ENCODE measurements around the gene LMF1. TPM values are rescaled to one million over a fixed set of nuclear protein-coding genes. Genes with fewer than 3 reads are reported as not detected.

Gene LMF1
- total and polyA plus RNA-seq, 9 of the 15 experiments (the other 6 are each of a cell fraction or from before 2014, with no cell fraction given), result 0.11 to 1.6 (median 0.55) TPM; not detected in 1

GRCh38 chr16:807347-808084 lies 163.3 kb downstream of the LMF1 start (continued):
- TF ChIP-seq CGGBP1 (CRISPR knock-in tag; IDR thresholded peaks at IDR 0.05) (no peak), ZFP30 (CRISPR knock-in tag; IDR thresholded peaks at IDR 0.05; ENCODE audit: borderline replicate concordance) (no peak), TFE3 (CRISPR knock-in tag; IDR thresholded peaks at IDR 0.05) (no peak), RAD51 (IDR thresholded peaks at IDR 0.05; ENCODE audit: borderline replicate concordance, low read depth) (no peak), ZBTB12 (CRISPR knock-in tag; IDR thresholded peaks at IDR 0.05) (peak; percentile 95), SIX5 (IDR thresholded peaks at IDR 0.05; ENCODE audit: borderline replicate concordance in 1 of 2, insufficient read depth in 1 of 2, low read depth in 1 of 2, low read length in 2 of 2) (peak; percentile 51 to 74; a peak in 3 of 4 replicates), MXD1 (CRISPR knock-in tag; IDR thresholded peaks at IDR 0.05; ENCODE audit: borderline replicate concordance, poor library complexity, severe bottlenecking) (no peak), TAF1 (IDR thresholded peaks at IDR 0.05; ENCODE audit: control insufficient read depth, extremely low read depth, insufficient read depth, low read length, severe bottlenecking) (peak; percentile 90), PTRF (tag; IDR thresholded peaks at IDR 0.05) (no peak), WHSC1 (IDR thresholded peaks at IDR 0.05; ENCODE audit: low read length) (no peak), NONO (IDR thresholded peaks at IDR 0.05; ENCODE audit: low read depth in 2 of 2, low read length in 1 of 2) (peak in 1 of 2 experiments; percentile 26; a peak in 1 of 4 replicates), RBM14 (IDR thresholded peaks at IDR 0.05; ENCODE audit: borderline replicate concordance, insufficient read depth, low read depth, low read length) (no peak), GABPB2 (CRISPR knock-in tag; conservative IDR thresholded peaks at IDR 0.05) (no peak), CREBBP (IDR thresholded peaks at IDR 0.05; ENCODE audit: low read depth, low read length) (no peak), MBD2 (IDR thresholded peaks at IDR 0.05; ENCODE audit: borderline replicate concordance, low read depth) (no peak; the same call in 1 of the 2 replicates), PREB (CRISPR knock-in tag; IDR thresholded peaks at IDR 0.05) (peak; percentile 98; the same call in 1 of the 2 replicates), TCFL5 (CRISPR knock-in tag; conservative IDR thresholded peaks at IDR 0.05) (no peak), XRCC4 (IDR thresholded peaks at IDR 0.05; ENCODE audit: extremely low read depth, insufficient read depth, insufficient read length) (no peak), PHB2 (IDR thresholded peaks at IDR 0.05; ENCODE audit: low read depth) (no peak), BMI1 (IDR thresholded peaks at IDR 0.05; ENCODE audit: low read length) (no peak), PRMT5 (CRISPR knock-in tag; IDR thresholded peaks at IDR 0.05) (no peak), ZC3H11A (IDR thresholded peaks at IDR 0.05; ENCODE audit: low read depth, low read length) (no peak), FOXA3 (CRISPR knock-in tag; conservative IDR thresholded peaks at IDR 0.05 in 1 of 2, IDR thresholded peaks at IDR 0.05 in 1 of 2) (no peak)

Measured in K562 (cell line).